ENCODE results near the gene GOLIM4.
"Not testable (repeated sequence)": the region's sequence is repeated elsewhere in the genome, so short reads cannot be mapped to it uniquely, and the experiment has no call there.

Gene GOLIM4

DNA sequence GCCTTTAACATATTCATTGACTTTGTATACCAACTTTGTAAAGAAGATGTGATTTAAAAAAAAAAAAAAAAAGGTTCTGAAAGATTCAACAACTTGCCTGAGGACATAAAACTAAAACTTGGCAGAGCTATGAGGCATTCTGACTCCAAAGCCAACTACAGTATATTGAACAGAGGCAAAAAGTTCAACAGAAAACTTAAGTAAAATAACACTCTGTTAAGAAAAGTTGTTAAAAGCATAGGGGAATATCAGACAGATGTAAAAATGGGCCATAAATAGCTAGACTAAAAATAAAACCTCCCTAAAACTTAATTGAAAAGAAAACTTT, 23.4 kb downstream of the GOLIM4 start:
- no peak for DNase-seq (ENCODE audit: low spot score)

GRCh38 chr3:168071591-168072322, 24.0 kb downstream of the GOLIM4 start:
- DNase-seq (ENCODE audit: low spot score): no peak

DNA sequence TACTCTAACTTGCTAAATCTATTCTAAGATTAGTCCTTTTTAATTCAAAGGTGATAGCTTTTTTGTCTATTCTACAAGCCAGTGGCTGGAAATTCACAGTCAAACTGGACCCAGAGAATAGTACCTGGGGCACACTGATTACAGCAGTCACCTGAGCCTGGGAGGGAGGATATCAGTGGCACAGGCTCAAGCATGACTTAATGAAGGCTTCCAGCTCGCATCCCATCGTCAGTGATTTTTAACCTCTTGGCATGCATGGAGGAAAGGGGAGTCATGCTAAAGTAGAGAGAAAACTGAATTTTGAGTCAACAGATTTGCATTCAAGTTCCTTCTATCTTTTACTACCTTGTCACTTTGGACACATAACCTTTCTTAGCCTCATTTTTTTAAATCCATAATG, 24.8 kb downstream of the GOLIM4 start:
- DNase-seq (ENCODE audit: low spot score): no peak

GRCh38 chr3:168068346-168068745, 27.4 kb downstream of the GOLIM4 start:
- no peak for DNase-seq (ENCODE audit: low spot score)

- no peak for DNase-seq (ENCODE audit: low spot score)
Measured at GRCh38 chr3:168066882-168067281, 28.8 kb downstream of the GOLIM4 start.

GRCh38 chr3:168065569-168065968, 30.2 kb downstream of the GOLIM4 start:
- no peak for DNase-seq (ENCODE audit: low spot score)

DNA sequence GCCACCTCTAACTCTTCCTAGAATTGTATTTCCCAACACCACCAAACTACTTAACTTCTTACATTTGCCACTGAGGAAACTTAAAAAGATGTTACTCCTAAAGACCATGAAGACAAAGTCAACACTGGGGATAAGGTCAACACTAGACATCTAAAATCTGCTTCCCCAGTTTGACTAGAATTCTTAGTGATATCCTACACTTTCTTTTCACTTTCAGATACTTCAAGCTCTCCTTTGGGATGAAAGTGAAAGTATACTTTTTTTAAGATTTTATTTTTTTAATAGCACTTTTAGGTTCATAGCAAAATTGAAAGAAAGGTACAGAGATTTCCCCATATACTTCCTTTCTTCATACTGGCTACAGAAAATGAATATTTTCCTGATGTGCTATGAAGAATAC, 32.6 kb downstream of the GOLIM4 start:
- DNase-seq (ENCODE audit: low spot score): no peak

- no peak for DNase-seq (ENCODE audit: low spot score)
Measured at GRCh38 chr3:168062679-168063078, 33.0 kb downstream of the GOLIM4 start.

GRCh38 chr3:168061332-168061996, 34.3 kb downstream of the GOLIM4 start:
- no peak for DNase-seq (ENCODE audit: low spot score)

- no peak for DNase-seq (ENCODE audit: low spot score)
Measured at GRCh38 chr3:168060317-168060716, 35.4 kb downstream of the GOLIM4 start.

DNA sequence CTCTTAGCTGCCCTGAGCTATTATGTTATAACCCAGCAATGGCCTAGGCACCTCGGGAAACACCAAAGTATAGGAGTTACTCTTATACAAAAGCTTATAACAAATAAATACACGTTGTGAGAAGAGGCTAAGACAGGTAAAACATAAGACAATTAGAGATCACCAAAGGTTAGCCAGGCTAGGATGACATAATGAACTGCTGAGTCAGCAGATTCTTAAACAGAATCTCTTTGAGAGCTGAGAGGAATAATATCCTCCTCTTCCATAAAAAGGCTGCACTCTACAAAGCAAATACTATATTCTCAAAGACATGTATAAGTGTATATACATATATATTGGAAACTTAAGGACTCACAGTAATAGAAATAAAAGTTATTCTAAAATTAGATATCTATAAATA, 37.2 kb downstream of the GOLIM4 start:
- no peak for DNase-seq (ENCODE audit: low spot score)

GRCh38 chr3:168056398-168057230, 39.1 kb downstream of the GOLIM4 start:
- DNase-seq (ENCODE audit: low spot score): not testable (repeated sequence)

- no peak for DNase-seq (ENCODE audit: low spot score)
Measured at GRCh38 chr3:168054447-168054846, 41.3 kb downstream of the GOLIM4 start.

DNA sequence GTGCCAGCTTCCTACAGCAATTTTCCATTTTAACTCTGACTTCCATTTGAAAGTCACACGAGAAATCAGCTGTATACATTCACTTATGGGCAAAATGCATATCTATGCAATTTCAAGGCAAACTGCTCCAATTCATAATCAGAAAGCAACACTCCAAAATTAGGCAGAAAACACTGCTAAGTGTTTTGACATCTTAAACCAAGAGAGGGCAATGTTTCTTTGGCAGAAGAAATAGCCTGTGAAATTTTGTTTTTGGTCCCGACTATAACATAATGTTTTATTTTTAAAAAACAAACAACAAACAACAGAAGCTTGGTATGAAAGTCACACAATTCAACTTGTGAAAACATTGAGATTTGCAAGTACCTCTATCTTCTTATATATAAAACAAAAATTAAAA, 42.6 kb downstream of the GOLIM4 start:
- DNase-seq (ENCODE audit: low spot score): no peak

- DNase-seq (ENCODE audit: low spot score): no peak
Measured at GRCh38 chr3:168052515-168052914, 43.2 kb downstream of the GOLIM4 start.

- no peak for DNase-seq (ENCODE audit: low spot score)
Measured at GRCh38 chr3:168051531-168052471, 43.9 kb downstream of the GOLIM4 start.

GRCh38 chr3:168051070-168051469, 44.7 kb downstream of the GOLIM4 start:
- no peak for DNase-seq (ENCODE audit: low spot score)

DNA sequence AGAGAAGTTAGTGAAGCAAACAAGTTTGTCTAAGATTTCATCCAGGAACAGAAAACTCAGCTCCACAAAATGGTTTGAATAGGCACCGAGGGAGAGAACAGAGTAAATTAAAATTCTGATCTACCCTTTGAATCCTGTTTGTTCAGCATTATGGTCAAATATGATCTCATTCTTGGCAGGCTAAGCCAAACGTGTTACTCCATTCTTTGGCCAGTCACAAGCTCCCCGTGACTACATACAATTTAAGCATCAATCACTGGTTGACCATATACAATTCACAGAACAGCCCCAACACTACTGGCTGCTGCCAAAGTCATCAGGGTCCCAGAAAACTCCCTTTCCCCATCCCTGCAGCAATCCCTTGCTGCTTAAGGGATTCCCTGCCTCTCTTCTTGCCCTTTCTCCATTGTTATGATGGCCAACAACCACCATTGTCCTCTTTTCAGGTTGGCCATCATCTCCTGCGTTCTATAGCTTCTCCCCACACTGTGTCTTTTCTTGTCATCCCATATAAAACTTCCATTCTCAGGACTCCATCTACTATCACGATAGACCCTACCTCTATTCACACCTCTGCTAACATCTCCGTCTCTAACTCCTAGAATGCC, 46.3 kb downstream of the GOLIM4 start:
- DNase-seq (ENCODE audit: low spot score): no peak

DNA sequence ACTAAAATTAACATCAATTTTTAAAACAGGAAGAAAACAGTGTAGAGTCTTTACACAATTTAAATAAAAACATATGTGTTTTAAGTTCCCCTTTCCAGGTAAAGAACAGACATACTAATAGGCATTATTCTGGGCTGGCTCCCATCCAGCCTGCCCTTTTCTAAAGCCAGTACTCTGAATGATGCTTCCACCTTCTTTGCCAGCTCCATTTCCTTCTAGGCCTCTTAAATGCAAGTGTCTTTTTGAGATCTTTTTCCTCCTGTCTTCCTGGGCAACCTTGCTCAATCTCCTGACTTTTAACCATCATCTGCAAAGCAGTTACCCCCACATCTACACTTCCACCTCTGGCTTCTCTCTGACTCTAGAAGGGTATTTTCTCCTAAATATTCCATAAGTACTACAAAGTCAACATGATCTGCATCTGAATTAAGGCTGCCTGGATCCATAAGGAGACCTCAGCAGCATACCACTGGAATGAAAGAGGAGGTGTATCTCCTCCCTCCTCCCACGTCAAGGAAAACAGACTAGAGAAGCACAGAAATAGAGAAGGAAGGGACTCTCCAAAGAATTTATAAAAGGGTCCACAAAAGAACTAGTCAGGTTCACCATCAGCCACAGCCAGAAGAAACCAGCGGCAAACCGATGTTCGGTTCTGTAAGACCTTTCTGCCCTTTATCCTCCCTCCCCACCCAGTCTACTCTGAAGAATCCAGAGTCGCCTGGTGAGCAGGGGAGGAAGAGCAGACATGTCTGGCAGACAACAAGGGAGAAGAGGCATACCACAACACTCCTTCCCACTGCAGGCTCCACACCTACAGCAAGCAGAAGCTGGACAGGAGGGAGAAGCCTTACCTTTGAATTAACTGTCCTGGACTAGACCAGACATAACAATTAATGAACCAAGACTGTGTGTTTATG, 47.1 kb downstream of the GOLIM4 start:
- no peak for DNase-seq (ENCODE audit: low spot score)

DNA sequence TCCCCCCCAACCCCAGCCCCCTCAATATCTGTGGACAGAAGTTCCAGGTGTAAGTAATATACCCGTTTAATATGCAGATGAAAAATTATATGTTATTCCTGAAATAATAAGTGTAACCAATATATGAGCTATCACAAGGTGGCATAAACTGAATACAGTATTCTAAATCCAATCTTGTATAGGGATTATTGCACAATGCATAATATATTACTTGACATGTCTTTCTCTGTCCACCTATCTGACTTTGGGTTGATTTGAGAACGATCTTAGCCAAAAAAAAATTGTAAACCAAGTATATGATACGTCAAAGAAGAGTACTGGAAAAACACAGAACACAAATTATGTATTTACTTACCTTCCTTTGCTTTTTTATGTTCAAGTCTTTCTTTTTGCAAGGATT, 47.8 kb downstream of the GOLIM4 start:
- DNase-seq (ENCODE audit: low spot score): no peak

Data from left forelimb (tissue), 1 donor.